Activated T-cell treated with anti-CD3 and anti-CD28 coated beads, Interleukin-2, amount 50 U/mL, for 1 hour (primary cell): Measurements from ENCODE around the gene PLXNA4.
"Not testable (repeated sequence)": the region's sequence is repeated elsewhere in the genome, so short reads cannot be mapped to it uniquely, and the experiment has no call there.

Experiments used
- DNase-seq: peaks from one replicate; pipeline ENCODE4 v3.0.0-alpha.2; 2020

The PLXNA4 gene

DNA sequence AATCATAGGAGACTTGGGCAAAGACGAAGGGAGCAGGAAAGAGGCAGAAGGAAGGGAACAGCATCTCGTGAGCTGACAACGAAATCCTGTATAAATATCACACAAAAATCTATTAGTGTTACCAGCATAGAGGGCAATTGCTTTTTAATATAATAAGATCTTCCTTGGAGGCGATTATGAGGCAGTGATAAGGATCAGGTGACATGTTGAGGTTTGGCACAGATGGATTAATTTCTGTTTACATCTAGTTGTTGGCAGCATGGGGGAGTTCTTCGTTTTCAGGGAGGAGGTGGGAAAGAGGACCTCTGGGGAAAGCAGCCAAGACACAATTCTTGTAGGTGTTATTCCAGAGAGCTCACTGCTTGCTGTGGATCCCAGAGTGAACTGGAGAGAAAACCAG is 163.8 kb downstream of the PLXNA4 start:
- no peak for DNase-seq

DNA sequence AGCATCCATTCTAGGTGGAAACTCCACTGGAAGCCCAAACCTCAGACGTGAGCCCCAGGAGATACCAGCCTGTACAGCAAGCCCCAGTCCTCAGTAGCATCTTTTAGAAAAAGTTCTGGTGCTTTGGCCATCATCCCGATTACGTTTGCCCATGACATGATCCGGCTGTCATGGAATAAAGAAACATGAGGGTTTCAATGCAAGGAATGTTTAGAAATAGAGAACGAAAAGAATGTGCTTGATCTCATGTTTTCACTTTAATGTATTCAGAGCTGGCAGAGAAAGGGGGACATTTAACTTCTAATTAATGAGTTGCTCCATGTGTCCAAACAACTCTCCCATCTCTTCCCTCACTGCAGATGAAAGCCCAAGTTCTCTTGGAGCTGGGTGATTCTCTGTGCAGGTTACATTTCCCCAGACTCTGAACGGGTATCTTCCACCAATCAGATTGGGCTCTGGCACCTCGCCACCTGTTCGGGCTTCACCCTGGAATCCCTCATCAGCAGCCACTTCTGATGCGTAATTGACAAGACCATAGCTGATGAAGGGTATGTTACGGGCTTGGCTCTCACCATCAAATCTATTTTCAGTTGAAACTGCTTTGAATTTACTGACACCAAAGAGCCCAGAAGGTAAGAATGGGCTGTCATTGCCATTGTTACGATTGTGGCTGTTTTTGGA is 165.3 kb downstream of the PLXNA4 start:
- DNase-seq, result no peak

DNA sequence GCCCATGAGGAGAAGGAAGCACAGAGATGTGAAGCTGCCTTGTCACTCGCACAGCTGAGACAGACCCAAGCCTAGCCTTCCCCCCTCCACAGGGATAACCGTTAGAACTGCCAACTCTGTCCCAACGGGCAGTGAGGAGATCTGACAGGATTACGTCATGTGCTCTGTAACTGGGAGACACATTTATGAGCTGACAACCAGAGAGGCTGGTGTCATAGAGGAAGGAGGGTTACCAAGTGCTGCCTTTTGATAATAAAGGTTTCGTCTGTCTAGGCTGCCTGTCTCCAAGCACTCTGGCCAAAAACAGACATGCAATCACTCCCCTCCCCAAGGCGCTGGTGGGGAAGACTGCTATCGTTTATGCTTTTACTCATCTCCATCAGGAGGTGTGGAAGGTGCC is 165.9 kb downstream of the PLXNA4 start:
- no peak for DNase-seq

DNA sequence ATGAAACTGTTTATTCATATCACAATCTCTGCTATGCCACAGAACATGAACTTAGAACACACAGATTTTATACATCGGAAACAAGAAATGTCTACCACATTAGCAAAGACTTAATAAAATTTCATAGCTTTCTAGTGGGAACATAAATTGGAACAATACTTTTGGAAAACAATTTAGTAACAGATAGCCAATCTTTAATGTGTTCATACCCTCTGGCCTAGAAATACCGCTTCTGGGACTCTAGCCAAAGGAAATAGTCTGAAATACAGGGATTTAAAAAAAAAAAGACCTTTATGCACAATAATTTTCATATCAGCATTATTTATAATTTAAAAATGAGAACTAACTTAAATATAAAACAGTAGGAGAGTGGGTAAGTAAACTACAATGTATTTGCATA is 168.5 kb downstream of the PLXNA4 start:
- DNase-seq, result no peak

DNA sequence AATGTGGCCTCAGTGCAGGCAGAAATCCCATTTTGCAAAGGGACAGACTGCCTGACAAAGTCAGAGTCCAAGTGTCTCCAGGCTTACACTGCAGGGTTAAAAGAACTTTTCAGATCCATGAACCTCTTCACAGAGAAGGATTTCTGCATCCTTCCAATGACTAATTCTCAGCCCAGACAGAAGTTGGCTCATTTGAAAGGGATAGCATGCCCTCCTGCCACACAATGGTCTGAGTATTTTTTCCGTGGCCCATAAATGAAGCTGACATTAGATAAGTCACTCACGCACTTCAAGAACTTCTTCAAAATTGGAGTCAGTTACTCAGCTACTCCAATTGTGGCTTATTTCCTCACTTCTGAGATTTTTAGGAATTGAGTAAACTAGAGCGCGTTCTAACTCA is 170.2 kb downstream of the PLXNA4 start:
- no peak for DNase-seq

DNA sequence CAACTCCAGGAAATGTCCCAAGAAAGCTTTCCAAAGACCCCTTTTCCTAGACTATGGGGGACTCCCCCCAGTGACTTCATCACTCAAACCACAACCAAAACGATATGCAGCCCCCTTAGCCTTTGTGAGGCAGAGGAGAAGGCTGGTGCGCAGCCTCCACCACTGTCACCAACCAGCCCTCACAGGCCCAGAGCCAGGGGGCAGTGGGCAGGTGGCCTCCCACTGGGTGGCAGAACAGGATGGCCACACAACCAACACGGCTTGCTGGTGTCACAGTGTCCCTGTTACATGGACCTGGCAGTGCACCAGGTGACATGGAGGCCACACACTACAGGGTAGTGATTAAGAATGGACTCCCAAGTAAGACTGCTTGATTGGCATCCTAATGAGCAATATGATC is 172.0 kb downstream of the PLXNA4 start:
- DNase-seq, result no peak

DNA sequence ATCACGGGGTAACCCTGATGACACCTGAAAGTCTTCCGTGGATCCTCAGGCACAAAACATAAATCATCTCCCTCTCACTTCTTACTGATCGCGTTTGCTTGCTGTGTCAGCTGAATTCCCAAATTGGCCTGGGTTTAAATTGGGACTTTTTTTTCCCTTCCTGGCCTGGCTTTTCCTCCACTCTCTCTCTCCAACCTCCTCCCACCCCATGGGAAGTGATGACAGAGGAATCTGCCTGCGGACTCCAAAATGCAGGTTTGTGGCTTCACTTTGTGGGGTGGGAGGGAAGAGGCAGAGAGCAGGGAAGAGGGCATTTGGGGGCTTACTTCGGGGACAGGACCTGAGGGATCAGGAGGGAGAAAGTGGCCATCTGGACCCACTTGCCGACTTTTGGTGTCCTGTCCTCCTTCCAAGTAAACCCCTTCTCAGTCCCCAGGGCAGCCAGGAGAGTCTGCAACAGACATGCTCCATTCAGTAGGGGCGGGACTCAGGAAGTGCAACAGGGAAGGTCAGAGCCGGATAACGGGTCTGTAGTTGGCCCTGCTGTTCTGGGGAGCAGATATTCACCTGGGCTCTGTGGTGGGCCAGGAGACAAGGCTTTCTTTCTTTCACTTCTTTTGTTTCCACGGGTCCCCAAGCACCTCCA is 172.7 kb downstream of the PLXNA4 start:
- DNase-seq, result no peak

DNA sequence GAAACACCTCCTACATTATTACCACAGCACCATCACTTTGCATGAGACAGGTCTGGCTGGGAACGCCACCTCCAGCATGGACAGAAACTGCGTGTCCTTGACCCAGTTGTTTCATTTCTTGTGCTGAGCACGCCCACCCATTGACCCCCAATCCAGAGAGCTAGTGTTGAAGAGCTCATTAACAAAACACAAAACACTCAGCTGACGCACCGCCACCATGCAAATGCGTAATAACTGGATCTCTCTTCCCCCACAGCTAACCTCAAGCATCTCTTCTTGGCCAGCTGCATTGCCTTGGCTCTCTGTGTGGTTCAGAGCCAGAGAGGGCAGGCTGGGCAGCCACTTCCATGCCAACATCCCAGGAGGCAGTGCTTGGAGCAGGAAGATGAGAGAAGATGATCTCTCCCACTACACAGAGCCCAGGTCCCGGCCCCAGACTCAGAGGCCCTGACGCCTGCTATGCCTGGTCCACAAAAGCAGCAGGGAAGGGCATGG is 173.5 kb downstream of the PLXNA4 start:
- no peak for DNase-seq

DNA sequence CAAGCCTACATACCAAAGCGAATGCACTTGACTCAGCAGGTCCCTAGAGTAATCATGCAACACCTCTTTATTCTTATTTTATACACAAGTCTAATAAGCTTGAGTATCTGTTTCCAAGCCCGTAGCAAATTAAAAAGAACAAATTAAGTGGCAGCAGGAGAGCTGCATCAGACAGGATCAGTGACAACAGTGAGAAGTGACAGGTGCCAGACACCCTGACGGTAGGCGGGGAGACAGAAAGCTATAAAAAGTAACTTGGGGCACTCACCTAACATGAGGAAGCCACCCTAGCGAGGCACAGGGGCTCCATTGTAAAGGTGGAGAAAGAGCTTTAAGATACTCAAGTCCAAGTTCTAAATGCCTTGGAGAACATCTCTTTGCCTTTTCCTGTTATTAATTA is 174.2 kb downstream of the PLXNA4 start:
- DNase-seq, result no peak

DNA sequence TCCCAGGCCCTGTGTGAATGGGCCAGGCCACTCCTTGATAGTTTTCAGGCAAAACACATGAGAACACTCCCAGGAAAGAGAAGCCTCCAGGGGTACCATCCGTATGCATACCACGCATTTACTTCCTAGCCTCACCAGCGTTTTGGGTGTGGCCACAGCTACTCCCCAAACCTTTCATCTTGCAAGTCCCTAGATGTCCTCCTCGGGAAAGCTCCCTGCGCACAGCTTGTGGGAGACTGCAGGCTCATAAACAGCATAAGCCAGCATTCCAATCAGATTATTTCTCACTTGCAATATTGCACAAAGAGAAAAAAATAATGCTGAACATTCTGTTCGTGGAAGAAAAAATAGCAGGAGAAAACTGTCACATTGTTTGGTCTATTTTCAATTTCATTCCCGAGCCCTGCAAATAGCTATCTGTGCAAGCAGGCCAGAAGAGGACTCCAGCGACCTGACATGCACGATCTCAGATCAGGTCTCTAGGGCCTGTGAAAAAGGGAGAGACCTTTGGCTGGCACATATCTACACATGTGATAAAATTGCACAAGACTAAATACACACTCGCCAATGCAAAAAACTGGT is 175.6 kb downstream of the PLXNA4 start:
- no peak for DNase-seq

DNA sequence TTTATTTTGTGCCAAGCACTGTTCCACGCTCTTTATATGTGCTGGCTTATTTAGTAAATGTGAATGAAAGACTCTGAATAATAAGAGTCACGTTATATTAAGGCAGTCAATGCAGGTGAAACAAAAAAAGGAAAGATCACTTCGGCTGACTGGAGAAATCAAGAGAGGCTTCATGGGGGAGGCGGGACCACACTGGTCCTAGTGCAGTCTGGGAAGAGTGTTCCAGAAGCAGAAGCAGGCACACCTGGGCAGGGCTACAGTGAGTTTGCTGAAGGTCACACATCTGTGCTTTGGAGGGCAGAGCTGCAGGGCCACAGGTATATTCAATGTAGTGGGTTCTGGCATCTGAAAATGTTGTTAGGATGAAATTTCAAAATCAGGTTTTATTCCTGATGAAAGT is 176.9 kb downstream of the PLXNA4 start:
- DNase-seq, result no peak

DNA sequence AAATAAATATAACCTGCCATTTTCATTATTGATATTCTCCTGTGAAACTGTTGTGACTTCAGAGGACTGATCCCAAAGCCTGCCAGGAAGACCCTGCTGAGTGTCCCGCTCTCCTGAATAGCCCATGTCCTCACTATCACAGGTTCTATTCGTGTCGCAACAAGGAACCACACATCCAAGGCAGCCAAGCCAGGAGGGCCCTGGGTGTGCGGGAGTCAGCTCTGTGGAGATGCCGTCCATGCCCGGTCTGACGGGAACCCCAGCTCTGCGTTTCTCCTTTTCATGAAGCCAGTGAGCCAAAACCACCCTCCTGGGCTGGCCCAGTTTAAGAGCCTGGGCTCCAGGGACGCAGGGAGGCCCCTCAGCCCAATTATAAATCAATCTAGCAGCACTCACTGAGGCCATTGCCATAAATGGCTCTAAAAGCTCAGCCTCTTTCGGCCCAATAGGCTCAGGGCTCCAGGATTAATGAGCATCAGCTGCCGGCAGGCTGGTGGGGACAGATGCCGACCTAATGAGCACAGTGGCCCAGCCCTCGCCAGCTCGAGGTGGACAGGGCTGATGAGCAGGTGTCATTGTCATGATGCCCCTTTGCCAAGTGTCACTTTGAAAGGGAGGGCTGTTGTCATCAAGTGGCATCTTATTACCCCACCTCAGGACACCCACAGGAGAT is 177.9 kb downstream of the PLXNA4 start:
- no peak for DNase-seq

DNA sequence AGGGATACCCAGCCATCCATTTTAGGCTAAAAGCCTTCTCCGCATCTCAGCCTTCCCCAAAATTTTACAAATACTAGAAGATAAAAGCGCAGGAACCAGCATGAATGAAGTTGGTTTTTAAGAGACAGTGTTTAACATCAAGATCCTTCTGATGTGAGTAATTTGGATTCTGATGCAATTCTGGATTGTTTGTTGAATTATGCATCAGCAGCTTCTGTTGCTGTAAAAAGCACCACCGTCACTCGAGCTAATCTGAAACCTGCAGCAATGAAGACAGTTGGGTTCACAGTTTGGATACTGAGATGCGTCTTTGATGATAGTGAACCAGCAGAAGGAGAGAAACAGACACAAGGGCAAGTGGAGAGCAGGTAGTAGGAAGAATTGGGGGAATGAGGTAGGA is 179.2 kb downstream of the PLXNA4 start:
- no peak for DNase-seq

DNA sequence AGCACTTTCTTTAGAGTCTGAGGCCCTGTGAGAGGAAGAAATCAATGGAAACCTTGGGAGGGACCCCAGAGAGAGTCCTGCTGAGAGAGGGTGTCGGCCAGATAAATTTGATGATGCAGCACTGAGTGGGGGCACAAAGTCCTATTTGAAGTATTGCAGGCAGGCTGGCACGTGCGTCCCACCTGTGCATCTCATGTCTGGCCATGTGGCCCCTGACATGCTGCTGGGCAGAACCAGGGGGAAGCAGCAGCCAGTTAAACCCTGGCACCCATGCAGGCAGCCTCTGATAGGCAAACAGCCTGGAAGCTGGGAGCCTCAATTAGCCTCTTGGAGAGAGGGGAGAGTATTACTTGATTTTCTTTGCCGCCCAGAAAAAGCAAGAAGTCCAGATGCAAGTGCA is 180.9 kb downstream of the PLXNA4 start:
- DNase-seq, result no peak

DNA sequence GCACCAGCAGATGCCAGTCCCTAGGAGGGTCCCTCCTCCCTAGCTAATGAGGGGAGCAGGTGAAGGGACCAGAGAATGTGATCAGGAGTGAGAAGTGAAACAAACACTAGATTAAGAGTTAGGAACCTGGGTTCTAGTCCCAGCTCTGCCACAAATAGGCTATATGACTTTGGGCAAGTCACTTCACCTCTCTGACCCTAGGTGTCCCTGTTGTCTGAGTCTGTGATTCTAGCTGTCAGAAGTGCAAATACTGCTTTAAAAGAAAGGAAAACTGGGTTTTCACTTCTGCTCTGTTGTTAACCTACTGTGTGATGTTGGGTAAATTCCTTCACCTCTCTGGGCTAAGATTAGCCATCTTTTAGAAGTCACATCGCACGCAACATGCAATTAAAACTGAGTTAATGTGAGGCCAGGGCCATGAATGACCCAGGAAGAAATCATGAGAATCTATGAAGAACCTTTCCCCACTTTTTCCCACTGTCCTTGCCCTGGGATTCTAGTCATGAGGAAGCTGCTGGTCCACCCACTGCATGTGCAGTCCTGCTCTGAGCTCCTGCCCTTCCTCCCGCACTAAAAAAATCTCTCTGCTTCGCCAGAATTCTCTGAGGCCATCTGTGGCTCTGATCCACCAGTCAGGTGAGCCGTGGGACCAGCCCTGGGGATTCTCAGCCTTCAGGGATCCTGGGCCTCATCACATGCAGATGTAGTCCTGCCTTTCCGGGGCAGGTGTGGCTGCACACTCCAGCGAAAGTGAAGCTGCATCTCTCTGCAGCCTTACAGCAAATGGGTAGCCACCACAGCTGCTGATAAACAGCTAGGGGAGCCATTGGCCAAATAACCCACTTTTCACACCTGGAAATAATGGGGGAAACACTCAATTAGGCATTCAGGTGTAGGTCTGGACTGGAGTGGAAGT is 181.7 kb downstream of the PLXNA4 start:
- DNase-seq, result no peak

DNA sequence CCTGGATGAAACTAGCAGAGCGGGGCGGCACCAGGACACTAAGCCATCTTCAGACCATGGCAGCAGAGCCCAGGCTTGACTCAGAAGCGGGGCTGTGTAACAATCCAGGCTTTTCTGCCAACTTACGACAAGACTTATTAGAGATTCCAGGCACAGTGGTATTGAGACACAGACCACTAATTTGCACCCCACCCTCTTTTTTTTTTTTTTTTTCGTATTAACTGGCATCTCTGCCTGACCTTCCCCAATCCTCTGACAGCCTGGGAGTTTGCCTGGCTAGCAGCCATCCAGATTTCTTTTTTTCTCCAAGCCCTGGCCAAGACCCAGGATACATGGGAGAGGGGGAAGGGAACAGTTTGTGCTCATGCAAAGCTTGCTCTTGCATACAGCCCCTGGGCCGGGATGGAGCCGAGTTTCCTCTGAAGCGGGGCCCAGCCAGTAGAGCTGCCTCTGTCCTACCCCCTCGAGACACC is 182.4 kb downstream of the PLXNA4 start:
- no peak for DNase-seq

DNA sequence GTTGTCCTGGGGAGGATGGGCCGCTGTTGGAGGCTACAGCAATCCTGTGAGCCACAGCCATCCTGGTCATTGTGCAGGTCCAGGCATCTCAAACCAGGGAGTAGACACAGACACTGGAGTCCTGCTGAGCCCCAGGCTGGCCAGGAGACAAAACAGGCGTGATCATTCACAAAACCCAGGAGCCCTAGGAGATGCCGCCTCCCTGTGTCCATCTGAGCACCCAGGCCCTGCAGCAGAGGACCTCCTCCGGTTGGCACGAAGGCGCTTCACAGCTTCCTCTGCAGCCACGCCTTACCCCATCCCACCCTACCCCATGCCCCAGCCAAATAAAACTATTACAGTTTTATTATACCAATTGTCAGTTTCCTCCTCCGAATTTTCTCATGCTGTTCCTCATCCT is 183.6 kb downstream of the PLXNA4 start:
- DNase-seq, result no peak

DNA sequence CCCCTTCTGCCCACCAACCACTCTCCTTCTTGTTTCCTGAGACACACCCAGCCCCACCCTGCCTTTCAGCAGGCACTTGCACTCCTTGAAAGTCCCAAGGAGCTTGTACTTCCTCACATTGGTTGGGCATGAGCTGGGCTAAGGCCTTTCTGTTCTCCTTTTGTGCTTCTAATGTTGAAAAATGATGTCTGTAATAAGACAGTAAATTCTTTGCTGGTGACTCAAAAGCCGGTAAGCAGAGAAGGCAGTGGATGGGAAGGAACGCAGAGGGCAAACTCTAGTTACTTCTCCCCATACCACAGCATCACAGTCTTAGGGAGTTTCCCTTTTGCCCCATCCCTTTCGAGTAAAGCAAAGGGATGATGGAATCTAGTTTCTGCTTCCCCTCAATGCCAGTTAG is 185.6 kb downstream of the PLXNA4 start:
- DNase-seq, result no peak

DNA sequence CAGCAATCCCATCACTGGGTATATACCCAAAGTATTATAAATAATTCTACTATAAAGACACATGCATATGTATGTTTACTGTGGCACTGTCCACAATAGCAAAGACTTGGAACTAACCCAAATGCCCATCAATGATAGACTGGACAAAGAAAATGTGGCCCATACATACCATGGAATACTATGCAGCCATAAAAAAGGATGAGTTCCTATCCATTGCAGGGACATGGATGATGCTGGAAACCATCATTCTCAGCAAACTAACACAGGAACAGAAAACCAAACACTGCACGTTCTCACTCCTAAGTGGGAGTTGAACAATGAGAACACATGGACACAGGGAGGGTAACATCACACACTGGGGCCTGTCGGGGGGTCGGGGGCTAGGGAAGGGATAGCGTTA is 186.2 kb downstream of the PLXNA4 start:
- DNase-seq, result not testable (repeated sequence)

DNA sequence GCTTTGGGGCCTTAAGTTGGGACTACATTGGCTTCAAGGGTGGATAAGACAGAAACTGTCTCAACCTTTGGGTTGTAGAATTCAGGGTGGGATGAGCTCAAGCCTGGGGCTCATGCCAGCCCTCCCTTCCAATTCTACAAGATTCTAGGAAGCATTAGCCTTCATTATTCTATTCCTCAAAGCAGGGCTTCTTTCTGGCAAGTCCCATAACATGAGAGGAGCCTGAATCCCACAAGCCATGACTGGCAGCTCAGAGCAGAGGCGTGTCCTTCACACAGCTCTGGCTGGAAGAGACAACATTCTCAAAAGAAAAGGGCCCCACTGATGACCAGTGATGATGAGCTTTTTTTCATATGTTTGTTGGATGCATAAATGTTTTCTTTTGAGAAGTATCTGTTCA is 187.6 kb downstream of the PLXNA4 start:
- DNase-seq, result no peak

DNA sequence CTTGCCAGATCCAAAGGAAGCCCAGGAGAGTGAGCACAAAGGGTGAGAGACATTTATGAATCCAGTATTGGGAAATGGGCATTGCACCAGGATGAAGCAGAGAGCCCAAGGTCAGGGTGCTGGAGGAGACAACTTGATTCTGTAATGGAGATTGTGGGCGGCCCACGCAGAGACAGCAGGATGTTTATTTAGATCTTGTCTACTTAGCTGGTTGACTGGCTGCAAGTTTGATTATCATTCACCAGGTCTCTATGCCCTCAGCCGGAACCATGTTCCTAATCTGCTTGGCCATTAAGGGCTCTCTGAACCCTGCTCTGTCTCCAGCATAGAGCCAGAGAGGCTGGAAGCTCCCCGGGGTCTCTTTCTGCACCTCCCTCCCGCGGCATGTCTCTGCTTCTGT is 188.7 kb downstream of the PLXNA4 start:
- DNase-seq, result no peak

DNA sequence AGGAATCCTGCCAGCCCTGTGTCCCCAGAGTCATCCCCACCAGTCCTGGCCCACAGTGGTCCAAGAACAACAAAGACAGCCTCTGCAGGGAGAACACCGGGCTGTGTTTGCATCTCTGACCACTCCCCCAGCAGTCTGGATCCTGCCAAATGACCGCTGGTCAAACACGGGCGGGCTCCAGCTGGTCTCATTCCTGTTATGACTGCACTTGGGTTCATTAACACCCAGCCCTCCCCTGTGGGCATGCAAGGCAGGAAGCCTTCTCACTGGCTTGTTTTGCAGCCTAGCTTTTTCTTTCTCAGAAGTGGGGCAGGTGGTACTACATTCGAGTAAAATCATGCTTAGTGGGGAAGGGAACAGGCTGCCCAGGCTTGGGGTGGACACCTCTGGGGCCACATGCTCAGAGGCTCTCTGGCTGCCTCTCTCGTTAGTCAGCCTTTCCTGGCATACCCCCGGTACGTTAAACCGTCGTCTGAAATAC is 190.0 kb downstream of the PLXNA4 start:
- DNase-seq, result no peak

DNA sequence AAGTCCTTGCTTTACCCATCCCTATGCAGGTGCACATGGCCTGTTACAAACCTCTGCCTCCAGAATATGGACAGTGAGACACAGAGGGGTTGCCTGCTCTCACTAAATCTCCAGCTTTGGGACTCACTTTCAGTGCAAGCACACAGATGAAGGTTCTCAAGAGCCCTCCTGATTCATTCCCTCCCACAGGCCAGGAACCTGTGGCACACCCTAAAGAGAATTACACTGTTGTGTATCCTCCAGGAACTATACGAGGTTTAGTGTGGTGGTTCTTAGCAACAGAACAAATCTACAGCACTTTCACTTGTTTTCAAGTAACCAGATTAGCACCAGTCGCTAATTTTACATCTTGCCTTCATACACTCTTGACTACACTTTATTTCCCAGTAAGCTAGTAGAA is 192.3 kb downstream of the PLXNA4 start:
- no peak for DNase-seq
